Skeletal muscle tissue (tissue), 5 donors: ENCODE results near the gene DEGS2. TPM values are rescaled to one million over a fixed set of nuclear protein-coding genes. Genes with fewer than 3 reads are reported as not detected.

Experiments used
- H3K27ac ChIP-seq: one replicate; pipeline ENCODE4 v1.7.0; 2013; ENCODE audit warnings: mild to moderate bottlenecking, low read depth, low read length, inconsistent platforms
- H3K27me3 ChIP-seq, 3 donors: one replicate each; pipeline ENCODE4 v1.7.0; 2013; ENCODE audit warnings: low read length in 3 of 3; ENCODE audit not compliant: control insufficient read depth in 3 of 3, insufficient read depth in 3 of 3
- H3K36me3 ChIP-seq, 3 donors: one replicate each; pipeline ENCODE4 v1.7.0; 2013; ENCODE audit warnings: low read length in 3 of 3; ENCODE audit not compliant: control insufficient read depth in 3 of 3, insufficient read depth in 3 of 3
- H3K4me1 ChIP-seq, 3 donors: one replicate each; pipeline ENCODE4 v1.7.0; 2013; ENCODE audit warnings: low read length in 3 of 3, mild to moderate bottlenecking in 3 of 3; ENCODE audit not compliant: control insufficient read depth in 3 of 3, insufficient read depth in 3 of 3
- H3K4me3 ChIP-seq, 3 donors: one replicate each; pipeline ENCODE4 v1.7.0; 2013; ENCODE audit warnings: low read length in 3 of 3
- H3K9ac ChIP-seq, 3 donors: one replicate each; pipeline ENCODE4 v1.7.0; 2013; ENCODE audit warnings: low read length in 3 of 3, mild to moderate bottlenecking in 3 of 3, moderate library complexity in 2 of 3, low read depth in 1 of 3
- H3K9me3 ChIP-seq, 3 donors: one replicate each; pipeline ENCODE4 v1.7.0; 2013; ENCODE audit warnings: low read length in 3 of 3; ENCODE audit not compliant: control insufficient read depth in 3 of 3
- small RNA-seq: library from RNA; depleted of rRNA; stranded (forward); fragments of <200 nt; gene quantifications from one replicate; pipeline ENCODE3, GENCODE V24; 2014
- total RNA-seq: library from RNA; depleted of rRNA; stranded (reverse); fragments of >200 nt; gene quantifications from one replicate; pipeline ENCODE4 v1.2.3, GENCODE V29; 2014
- donor health status: Osteomylitis.

Gene DEGS2
- total RNA-seq, 1 donor from 2014 or later = 0.52 TPM

DNA sequence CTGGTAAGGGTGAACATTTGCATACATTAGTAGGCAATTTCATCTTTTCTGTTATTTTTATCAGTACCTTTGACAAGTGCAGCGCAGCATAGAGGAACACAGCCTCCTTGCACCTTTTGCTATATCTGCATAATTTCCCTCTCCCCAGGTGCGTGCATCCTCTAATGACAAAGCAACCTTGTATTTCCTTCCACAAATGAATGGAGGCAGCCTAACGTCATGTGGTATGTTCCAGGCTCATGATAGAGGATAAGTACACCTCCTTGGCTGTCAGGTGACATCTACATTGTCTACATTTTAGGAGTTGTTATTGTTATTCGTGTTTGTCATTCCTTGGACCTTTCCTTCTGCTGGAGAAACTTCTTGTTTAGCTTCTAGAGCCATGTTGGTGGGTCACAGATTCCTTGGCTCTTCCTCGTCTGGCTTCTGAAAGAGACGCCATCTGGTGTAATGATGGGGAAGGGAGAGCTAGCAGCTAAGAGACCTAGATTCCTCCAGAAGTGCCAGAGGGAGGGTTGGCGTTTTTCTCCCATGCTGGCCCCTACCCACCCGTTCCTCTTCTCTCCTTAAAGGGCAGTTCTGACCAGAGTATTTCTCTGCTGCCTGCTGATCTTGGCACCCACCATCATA is 57.2 kb downstream of the DEGS2 start:
- H3K9ac ChIP-seq = no peak overlapping the region
- no peak overlapping the region for H3K4me3 ChIP-seq
- peaks cover 0 to 5% (median 4%) of the 10 kb centered on the region in 3 donors for H3K36me3 ChIP-seq
- peaks cover 25 to 29% (median 29%) of the 10 kb centered on the region in 3 donors for H3K4me1 ChIP-seq
- no peaks in the 10 kb centered on the region for H3K9me3 ChIP-seq
- H3K27me3 ChIP-seq = no peaks in the 10 kb centered on the region
- H3K27ac ChIP-seq = no peak overlapping the region

DNA sequence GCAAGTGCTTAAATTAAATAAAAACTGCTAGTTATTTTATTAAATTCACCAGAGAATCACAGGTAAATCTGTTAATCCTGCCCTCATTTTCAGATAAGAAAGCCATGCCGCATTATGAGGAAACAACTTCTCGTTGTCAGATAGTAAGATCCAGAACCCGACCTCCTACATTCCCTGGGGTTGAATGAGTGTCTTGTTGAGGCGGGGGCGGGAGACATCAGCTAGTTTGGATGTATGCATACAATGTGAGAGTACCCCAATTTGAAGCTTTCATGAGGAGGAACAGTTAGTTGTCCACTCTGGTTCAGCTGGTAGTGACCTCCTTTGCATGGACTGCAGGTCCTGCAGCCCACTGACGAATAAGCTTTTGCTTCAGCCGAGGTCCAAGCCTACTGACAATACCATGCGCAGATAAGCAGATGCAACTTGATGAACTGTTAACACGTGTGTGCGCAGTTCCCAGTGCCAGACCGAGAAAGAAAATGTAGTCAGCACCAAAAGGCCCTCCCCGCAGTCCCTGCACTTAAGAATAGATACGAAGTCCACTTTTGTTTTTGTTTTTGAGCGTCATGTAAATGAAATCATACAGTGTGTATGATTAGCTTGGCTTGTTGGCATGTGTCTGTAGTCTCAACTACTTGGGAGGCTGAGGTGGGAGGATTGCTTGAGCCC is 59.3 kb downstream of the DEGS2 start:
- no peak overlapping the region for H3K27ac ChIP-seq
- H3K4me3 ChIP-seq = no peak overlapping the region
- H3K36me3 ChIP-seq = peaks cover 0 to 5% (median 4%) of the 10 kb centered on the region in 3 donors
- peaks cover 13 to 17% (median 14%) of the 10 kb centered on the region in 3 donors for H3K4me1 ChIP-seq
- H3K27me3 ChIP-seq = no peaks in the 10 kb centered on the region
- H3K9ac ChIP-seq = no peak overlapping the region
- H3K9me3 ChIP-seq = no peaks in the 10 kb centered on the region

DNA sequence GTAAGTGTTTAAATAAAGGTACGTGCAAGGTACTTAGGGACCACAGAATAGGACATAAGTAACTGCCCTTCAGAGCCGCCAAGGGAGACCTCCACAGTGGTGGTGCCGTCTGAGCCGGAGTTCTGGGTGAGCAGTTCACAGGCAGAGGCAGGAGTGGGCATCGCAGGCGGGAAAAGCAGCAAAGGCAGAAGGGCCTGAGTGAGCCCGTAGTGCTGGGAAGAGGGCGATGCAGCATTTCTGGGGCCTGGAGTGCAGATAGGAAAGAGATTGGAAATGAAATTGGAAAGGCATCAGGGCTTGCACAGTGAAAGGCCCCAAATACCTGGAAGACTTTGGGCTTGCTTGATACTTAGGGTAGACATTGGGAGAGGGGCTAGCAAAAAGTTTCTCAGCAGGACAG is 61.3 kb downstream of the DEGS2 start:
- no peak overlapping the region for H3K4me3 ChIP-seq
- H3K36me3 ChIP-seq = peaks cover 0 to 7% (median 4%) of the 10 kb centered on the region in 3 donors
- peaks cover 0 to under 1% (median under 1%) of the 10 kb centered on the region in 3 donors for H3K4me1 ChIP-seq
- H3K27ac ChIP-seq = no peak overlapping the region
- H3K9ac ChIP-seq = no peak overlapping the region
- H3K9me3 ChIP-seq = no peaks in the 10 kb centered on the region
- H3K27me3 ChIP-seq = no peaks in the 10 kb centered on the region

GRCh38 chr14:100096656-100097055 is 62.8 kb downstream of the DEGS2 start:
- Histone ChIP-seq H3K9ac (no peak overlapping the region), H3K9me3 (no peaks in the 10 kb centered on the region), H3K27me3 (no peaks in the 10 kb centered on the region), H3K27ac (no peak overlapping the region), H3K36me3 (peaks cover 0 to 7% (median 4%) of the 10 kb centered on the region in 3 donors), H3K4me1 (no peaks in the 10 kb centered on the region), H3K4me3 (no peak overlapping the region)

Small RNA genes lying within 50 kb of the gene (small RNA-seq; reads per million reads assigned to genes)
- 2.3 reads per million, percentile 86 among the genes with 10 or more reads in this experiment for gene MIR151B
- 46.0 reads per million, percentile 95 among the genes with 10 or more reads in this experiment for gene MIR342

Other genes with a start within 250 kb of the DEGS2 start
- 21.9 TPM for gene EVL, start 94.2 kb downstream of the DEGS2 start, total RNA-seq
- gene YY1, start 79.5 kb upstream of the DEGS2 start, total RNA-seq = 39.7 TPM
- gene SLC25A29, start 146.8 kb upstream of the DEGS2 start, total RNA-seq = 30.8 TPM
- 0.52 TPM for gene SLC25A47, start 163.7 kb upstream of the DEGS2 start, total RNA-seq
- 8.9 TPM for gene WDR25, start 216.8 kb upstream of the DEGS2 start, total RNA-seq